A549 (cell line): ENCODE measurements around the gene GPR52.
"Not testable (repeated sequence)": the region's sequence is repeated elsewhere in the genome, so short reads cannot be mapped to it uniquely, and the experiment has no call there.

Experiments used
- CHD4 ChIP-seq: fragments of 200-600 bp; sonication (generic); IDR thresholded peaks from 2 replicates; pipeline ENCODE4 v1.6.1; 2016; ENCODE audit warnings: antibody characterized with exemption, mild to moderate bottlenecking, borderline replicate concordance
- CTCF ChIP-seq: fragments of >200 bp; sonication (Bioruptor Twin); formaldehyde crosslinking; IDR thresholded peaks from 3 replicates; pipeline ENCODE4 v1.5.1; 2016
- EP300 ChIP-seq, 2 experiments: fragments of >200 bp; sonication (Bioruptor Twin); formaldehyde crosslinking; IDR thresholded peaks; 2 replicates in 1 of 2; 3 replicates in 1 of 2; pipeline ENCODE4 v1.6.1; 2016 to 2017
- HDAC2 ChIP-seq: fragments of 200-600 bp; sonication (generic); IDR thresholded peaks from 2 replicates; pipeline ENCODE4 v1.6.1; 2016
- HMGXB4 ChIP-seq: fragments of 250-450 bp; sonication (Bioruptor Pico); IDR thresholded peaks from 2 replicates; pipeline ENCODE4 v1.5.0; 2021; ENCODE audit warnings: mild to moderate bottlenecking, moderate library complexity, borderline replicate concordance
- POLR2A ChIP-seq: IDR thresholded peaks from 2 replicates; pipeline ENCODE4 v1.6.1; 2012; ENCODE audit warnings: mild to moderate bottlenecking, low read length
- REST ChIP-seq: fragments of 200-600 bp; sonication (generic); IDR thresholded peaks from 2 replicates; pipeline ENCODE4 v1.6.1; 2016; ENCODE audit warnings: antibody characterized with exemption, mild to moderate bottlenecking, moderate library complexity

- TF ChIP-seq CTCF; CHD4; REST; HDAC2; HMGXB4; POLR2A; EP300 (IDR thresholded peaks at IDR 0.05): not testable (repeated sequence)
These were observed 38.0 kb upstream of the GPR52 start for GRCh38 chr1:174409801-174410200.
